Liver (tissue), 9 donors: ENCODE results near the gene BOC. TPM values are rescaled to one million over a fixed set of nuclear protein-coding genes. Genes with fewer than 3 reads are reported as not detected.

ENCODE experiments used
- DNase-seq: peaks from one replicate; pipeline ENCODE4 v3.0.0-alpha.2; 2017; ENCODE audit warnings: low spot score
- H3K27ac ChIP-seq, 2 donors: one replicate each; pipeline ENCODE4 v1.7.0; 2013; ENCODE audit warnings: inconsistent platforms in 2 of 2, low read length in 2 of 2, control low read depth in 1 of 2, low read depth in 1 of 2, mild to moderate bottlenecking in 1 of 2
- H3K27me3 ChIP-seq, 4 donors: one replicate each; pipeline versions ENCODE4 v1.6.1 to v1.7.0; 2013; ENCODE audit warnings: low read length in 3 of 4, inconsistent platforms in 1 of 4, mild to moderate bottlenecking in 1 of 4, moderate library complexity in 1 of 4; ENCODE audit not compliant: control insufficient read depth in 4 of 4, insufficient read depth in 4 of 4
- H3K36me3 ChIP-seq, 4 donors: one replicate each; pipeline versions ENCODE4 v1.6.1 to v1.7.0; 2013; ENCODE audit warnings: low read length in 3 of 4, mild to moderate bottlenecking in 3 of 4, low read depth in 1 of 4, moderate library complexity in 1 of 4; ENCODE audit not compliant: control insufficient read depth in 4 of 4, insufficient read depth in 3 of 4
- H3K4me1 ChIP-seq, 4 donors: one replicate each; pipeline versions ENCODE4 v1.6.1 to v1.7.0; 2013; ENCODE audit warnings: low read length in 3 of 4, mild to moderate bottlenecking in 3 of 4, moderate library complexity in 1 of 4; ENCODE audit not compliant: control insufficient read depth in 4 of 4, insufficient read depth in 4 of 4
- H3K4me3 ChIP-seq, 3 donors: one replicate each; pipeline versions ENCODE4 v1.6.1 to v1.7.0; 2013; ENCODE audit warnings: low read length in 3 of 3, control low read depth in 1 of 3, low read depth in 1 of 3, mild to moderate bottlenecking in 1 of 3
- H3K9ac ChIP-seq, 2 donors: one replicate each; pipeline ENCODE4 v1.7.0; 2013; ENCODE audit warnings: low read length in 2 of 2, mild to moderate bottlenecking in 2 of 2, moderate library complexity in 2 of 2, control low read depth in 1 of 2, low read depth in 1 of 2
- H3K9me3 ChIP-seq, 4 donors: one replicate each; pipeline versions ENCODE4 v1.6.1 to v1.7.0; 2013; ENCODE audit warnings: low read length in 3 of 4; ENCODE audit not compliant: control insufficient read depth in 4 of 4
- ATF3 ChIP-seq: IDR thresholded peaks from 2 replicates; pipeline ENCODE4 v1.6.1; 2016; ENCODE audit warnings: antibody characterized with exemption
- CTCF ChIP-seq: fragments of 150-350 bp; IDR thresholded peaks from 2 replicates; pipeline ENCODE4 v1.5.1; 2017; ENCODE audit warnings: improper control_type of control experiment, low read depth, low read length; ENCODE audit not compliant: missing input control
- FOXA2 ChIP-seq: IDR thresholded peaks from 2 replicates; pipeline ENCODE4 v1.6.1; 2016; ENCODE audit warnings: antibody characterized with exemption
- GABPA ChIP-seq, 2 donors: IDR thresholded peaks in 1 of 2; conservative IDR thresholded peaks in 1 of 2; 2 replicates each; pipeline ENCODE4 v1.6.1; 2016; ENCODE audit warnings: antibody characterized with exemption in 2 of 2, mild to moderate bottlenecking in 1 of 2, moderate library complexity in 1 of 2
- HNF4A ChIP-seq, 2 donors: conservative IDR thresholded peaks; 2 replicates each; pipeline ENCODE4 v1.6.1; 2016; ENCODE audit warnings: antibody characterized with exemption in 2 of 2, mild to moderate bottlenecking in 2 of 2
- JUND ChIP-seq, 2 donors: IDR thresholded peaks; 2 replicates each; pipeline ENCODE4 v1.6.1; 2016; ENCODE audit warnings: antibody characterized with exemption in 2 of 2
- MAX ChIP-seq: IDR thresholded peaks from 2 replicates; pipeline ENCODE4 v1.6.1; 2016; ENCODE audit warnings: antibody characterized with exemption
- NR2F2 ChIP-seq: IDR thresholded peaks from 2 replicates; pipeline ENCODE4 v1.6.1; 2016; ENCODE audit warnings: antibody characterized with exemption
- RAD21 ChIP-seq, 2 donors: IDR thresholded peaks; 2 replicates each; pipeline ENCODE4 v1.6.1; 2016; ENCODE audit warnings: antibody characterized with exemption in 2 of 2, mild to moderate bottlenecking in 2 of 2
- REST ChIP-seq: IDR thresholded peaks from 2 replicates; pipeline ENCODE4 v1.6.1; 2016; ENCODE audit warnings: antibody characterized with exemption, mild to moderate bottlenecking
- YY1 ChIP-seq: IDR thresholded peaks from 2 replicates; pipeline ENCODE4 v1.6.1; 2016; ENCODE audit warnings: antibody characterized with exemption, mild to moderate bottlenecking
- WGBS: extraction: QIAGEN DNeasy Blood & Tissue Kit; methylation state at CpG from one replicate; pipeline ENCODE4 v1.1.7; 2013; 5-methylcytosine and 5-hydroxymethylcytosine counted together
- polyA plus RNA-seq, 2 donors: library from polyadenylated mRNA; stranded (reverse) in 1 of 2; unstranded in 1 of 2; fragments of 200-250 nt in 1 of 2; fragments of >200 nt in 1 of 2; fragmentation: Nextera tagmentation in 1 of 2; extraction: Ambion mirVana in 1 of 2; gene quantifications; one replicate each; pipeline versions ENCODE4 v1.2.1 to v1.2.3, GENCODE V29; 2013 to 2015
- total RNA-seq, 2 donors: library from RNA; depleted of rRNA; stranded (reverse); fragments of >200 nt; gene quantifications; one replicate each; pipeline ENCODE4 v1.2.3, GENCODE V29; 2014
- donor health status: healthy.
- donor health status: healthy.
- donor health status: healthy.
- donor health status: healthy.
- donor health status: healthy.

BOC gene
- total and polyA plus RNA-seq, 4 donors = 0.31 to 1.5 (median 0.65) TPM; not detected in 1

GRCh38 chr3:113262304-113262665 is 50.9 kb downstream of the BOC start:
- Histone ChIP-seq H3K9ac (no peak overlapping the region), H3K9me3 (no peaks in the 10 kb centered on the region), H3K27me3 (no peaks in the 10 kb centered on the region), H3K27ac (no peak overlapping the region), H3K36me3 (no peaks in the 10 kb centered on the region), H3K4me1 (no peaks in the 10 kb centered on the region), H3K4me3 (no peak overlapping the region)
- no peak for DNase-seq
- no peak for TF ChIP-seq ATF3
- TF ChIP-seq FOXA2 = no peak
- no peak for TF ChIP-seq GABPA (IDR thresholded peaks at IDR 0.05 in 1 of 2, conservative IDR thresholded peaks at IDR 0.05 in 1 of 2)
- WGBS = 63% methylated on average over 2 of the region's 2 CpGs

GRCh38 chr3:113263020-113263419 is 51.7 kb downstream of the BOC start:
- Histone ChIP-seq H3K4me1 (no peaks in the 10 kb centered on the region), H3K9ac (no peak overlapping the region), H3K27me3 (no peaks in the 10 kb centered on the region), H3K9me3 (no peaks in the 10 kb centered on the region), H3K4me3 (no peak overlapping the region), H3K36me3 (no peaks in the 10 kb centered on the region), H3K27ac (no peak overlapping the region)
- DNase-seq = no peak
- 96% methylated on average over 2 of the region's 2 CpGs for WGBS
- TF ChIP-seq CTCF = no peak
- TF ChIP-seq JUND (IDR thresholded peaks at IDR 0.05) = no peak
- no peak for TF ChIP-seq HNF4A (conservative IDR thresholded peaks at IDR 0.05)
- no peak for TF ChIP-seq MAX

GRCh38 chr3:113263778-113264177 is 52.4 kb downstream of the BOC start:
- H3K36me3 ChIP-seq = no peaks in the 10 kb centered on the region
- 83% methylated on average over 3 of the region's 3 CpGs for WGBS
- H3K4me1 ChIP-seq = no peaks in the 10 kb centered on the region
- no peak for DNase-seq
- no peak overlapping the region for H3K9ac ChIP-seq
- no peak overlapping the region for H3K4me3 ChIP-seq
- H3K27me3 ChIP-seq = no peaks in the 10 kb centered on the region
- no peak for TF ChIP-seq RAD21 (IDR thresholded peaks at IDR 0.05)
- TF ChIP-seq GABPA (IDR thresholded peaks at IDR 0.05 in 1 of 2, conservative IDR thresholded peaks at IDR 0.05 in 1 of 2) = no peak
- no peak for TF ChIP-seq MAX
- no peak for TF ChIP-seq YY1
- TF ChIP-seq REST = no peak
- TF ChIP-seq NR2F2 = no peak
- H3K27ac ChIP-seq = no peak overlapping the region
- no peaks in the 10 kb centered on the region for H3K9me3 ChIP-seq
